ENCODE data around the gene PERCC1. TPM values are rescaled to one million over a fixed set of nuclear protein-coding genes. Genes with fewer than 3 reads are reported as not detected.
"Not testable (repeated sequence)": the region's sequence is repeated elsewhere in the genome, so short reads cannot be mapped to it uniquely, and the experiment has no call there.

Gene PERCC1
- polyA plus RNA-seq, 3 donors: 0.24 TPM; not detected in 2

GRCh38 chr16:1430214-1430758 lies 592 bp upstream of the PERCC1 start:
- 60 to 67% (median 61%) methylated on average over 12 to 14 of the region's 14 CpGs for WGBS, 3 donors
- no peak overlapping the region for H3K27ac ChIP-seq (ENCODE audit: low read depth, low read length)

GRCh38 chr16:1431497-1432270 lies 806 bp downstream of the PERCC1 start:
- WGBS, 3 donors: 70 to 81% (median 78%) methylated on average over 17 to 20 of the region's 20 CpGs

GRCh38 chr16:1432388-1433262 lies 1.7 kb downstream of the PERCC1 start:
- 65 to 81% (median 66%) methylated on average over 36 to 63 of the region's 63 CpGs for WGBS, 3 donors
- H3K27ac ChIP-seq (ENCODE audit: low read depth, low read length): no peak overlapping the region

More at GRCh38 chr16:1431497-1432270, 806 bp downstream of the PERCC1 start:
- no peak overlapping the region for H3K27ac ChIP-seq (ENCODE audit: low read depth, low read length)

GRCh38 chr16:1433263-1433560 lies 2.3 kb downstream of the PERCC1 start:
- WGBS, 3 donors: 74 to 87% (median 87%) methylated on average over 13 to 14 of the region's 14 CpGs

GRCh38 chr16:1433756-1434155 lies 2.9 kb downstream of the PERCC1 start:
- no peak overlapping the region for H3K27ac ChIP-seq (ENCODE audit: low read depth, low read length)
- whole genome bisulfite sequencing, 3 donors: 45 to 57% (median 57%) methylated on average over 18 to 22 of the region's 22 CpGs

More at GRCh38 chr16:1433263-1433560, 2.3 kb downstream of the PERCC1 start:
- H3K27ac ChIP-seq (ENCODE audit: low read depth, low read length): no peak overlapping the region

GRCh38 chr16:1434644-1435592 lies 4.0 kb downstream of the PERCC1 start:
- WGBS, 3 donors: 89 to 94% (median 92%) methylated on average over 39 to 40 of the region's 40 CpGs
- H3K27ac ChIP-seq (ENCODE audit: low read depth, low read length): no peak overlapping the region

- no peak overlapping the region for H3K27ac ChIP-seq (ENCODE audit: low read depth, low read length)
- WGBS, 3 donors: 80 to 87% (median 84%) methylated on average over 28 to 32 of the region's 32 CpGs
These were observed 5.2 kb downstream of the PERCC1 start for GRCh38 chr16:1435921-1436697.

- H3K27ac ChIP-seq (ENCODE audit: low read depth, low read length): no peak overlapping the region
- WGBS, 3 donors: 90 to 93% (median 91%) methylated on average over 47 of the region's 47 CpGs
These were observed 6.0 kb downstream of the PERCC1 start for GRCh38 chr16:1436731-1437355.

- no peak overlapping the region for H3K27ac ChIP-seq (ENCODE audit: low read depth, low read length)
These were observed 6.7 kb downstream of the PERCC1 start for GRCh38 chr16:1437606-1438005.

GRCh38 chr16:1438229-1439057 lies 7.6 kb downstream of the PERCC1 start:
- WGBS, 3 donors: 82 to 86% (median 83%) methylated on average over 32 to 35 of the region's 35 CpGs

More at GRCh38 chr16:1437606-1438005, 6.7 kb downstream of the PERCC1 start:
- WGBS, 3 donors: 89 to 91% (median 89%) methylated on average over 17 to 22 of the region's 22 CpGs

GRCh38 chr16:1439058-1439698 lies 8.3 kb downstream of the PERCC1 start:
- H3K27ac ChIP-seq (ENCODE audit: low read depth, low read length): no peak overlapping the region
- WGBS, 3 donors: 81 to 86% (median 83%) methylated on average over 25 to 27 of the region's 27 CpGs

More at GRCh38 chr16:1438229-1439057, 7.6 kb downstream of the PERCC1 start:
- no peak overlapping the region for H3K27ac ChIP-seq (ENCODE audit: low read depth, low read length)

- WGBS, 3 donors: 92 to 93% (median 93%) methylated on average over 4 of the region's 4 CpGs
- H3K27ac ChIP-seq (ENCODE audit: low read depth, low read length): not testable (repeated sequence)
These were observed 8.8 kb downstream of the PERCC1 start for GRCh38 chr16:1439699-1440074.

GRCh38 chr16:1441391-1441829 lies 10.5 kb downstream of the PERCC1 start:
- 69 to 77% (median 73%) methylated on average over 21 to 22 of the region's 22 CpGs for WGBS, 3 donors
- H3K27ac ChIP-seq (ENCODE audit: low read depth, low read length): no peak overlapping the region

- no peak overlapping the region for H3K27ac ChIP-seq (ENCODE audit: low read depth, low read length)
- 68 to 89% (median 84%) methylated on average over 16 to 24 of the region's 24 CpGs for WGBS, 3 donors
These were observed 11.8 kb downstream of the PERCC1 start for GRCh38 chr16:1442697-1443096.

- H3K27ac ChIP-seq (ENCODE audit: low read depth, low read length): no peak overlapping the region
- WGBS, 3 donors: 60 to 84% (median 82%) methylated on average over 31 to 38 of the region's 38 CpGs
These were observed 12.6 kb downstream of the PERCC1 start for GRCh38 chr16:1443403-1443973.
